ENCODE results near the gene IKBIP.
"Not testable (repeated sequence)": the region's sequence is repeated elsewhere in the genome, so short reads cannot be mapped to it uniquely, and the experiment has no call there.

IKBIP gene

GRCh38 chr12:98606359-98606988 is 38.1 kb downstream of the IKBIP start:
- no peak overlapping the region for H3K4me3 ChIP-seq (ENCODE audit: control insufficient read depth, low read depth, low read length)
- DNase-seq (ENCODE audit: low read depth): no peak
- TF ChIP-seq CTCF (IDR thresholded peaks at IDR 0.05; ENCODE audit: control insufficient read depth, insufficient read depth, low read depth, low read length, missing control alignments): no peak

- no peak for TF ChIP-seq CTCF (IDR thresholded peaks at IDR 0.05; ENCODE audit: control insufficient read depth, insufficient read depth, low read depth, low read length, missing control alignments)
- DNase-seq (ENCODE audit: low read depth): no peak
- H3K4me3 ChIP-seq (ENCODE audit: control insufficient read depth, low read depth, low read length): no peak overlapping the region
These were observed 42.7 kb downstream of the IKBIP start for GRCh38 chr12:98601924-98602323.

GRCh38 chr12:98597313-98597712 is 47.3 kb downstream of the IKBIP start:
- not testable (repeated sequence) for DNase-seq (ENCODE audit: low read depth); H3K4me3 ChIP-seq (ENCODE audit: control insufficient read depth, low read depth, low read length)

GRCh38 chr12:98595243-98595988 is 49.2 kb downstream of the IKBIP start:
- peak; percentile 43 for DNase-seq (ENCODE audit: low read depth)
- TF ChIP-seq CTCF (IDR thresholded peaks at IDR 0.05; ENCODE audit: control insufficient read depth, insufficient read depth, low read depth, low read length, missing control alignments): no peak
- H3K4me3 ChIP-seq (ENCODE audit: control insufficient read depth, low read depth, low read length): peak overlapping the region; percentile 91

- peak overlapping the region; percentile 91 for H3K4me3 ChIP-seq (ENCODE audit: control insufficient read depth, low read depth, low read length)
- TF ChIP-seq CTCF (IDR thresholded peaks at IDR 0.05; ENCODE audit: control insufficient read depth, insufficient read depth, low read depth, low read length, missing control alignments): no peak
- no peak for DNase-seq (ENCODE audit: low read depth)
These were observed 50.3 kb downstream of the IKBIP start for GRCh38 chr12:98594050-98594835.

- H3K4me3 ChIP-seq (ENCODE audit: control insufficient read depth, low read depth, low read length): peak within 1 kb of the TSS; percentile 91
- no peak for TF ChIP-seq CTCF (IDR thresholded peaks at IDR 0.05; ENCODE audit: control insufficient read depth, insufficient read depth, low read depth, low read length, missing control alignments)
- peak; percentile 94 for DNase-seq (ENCODE audit: low read depth)
These were observed 51.1 kb downstream of the IKBIP start, which contains the start of gene SLC25A3 for GRCh38 chr12:98593351-98594049. Gene SLC25A3 (plus strand): TSS chr12:98593686. CDS start chr12:98593979, 293 bp downstream.

All from AG09309 (cell line).